COLO829 (cell line): ENCODE results near the gene SCG5.
"Not testable (repeated sequence)": the region's sequence is repeated elsewhere in the genome, so short reads cannot be mapped to it uniquely, and the experiment has no call there.

Source experiments
- DNase-seq: peaks from one replicate; pipeline ENCODE4 v3.0.0; 2012; ENCODE audit warnings: low spot score

The SCG5 gene, protein sequence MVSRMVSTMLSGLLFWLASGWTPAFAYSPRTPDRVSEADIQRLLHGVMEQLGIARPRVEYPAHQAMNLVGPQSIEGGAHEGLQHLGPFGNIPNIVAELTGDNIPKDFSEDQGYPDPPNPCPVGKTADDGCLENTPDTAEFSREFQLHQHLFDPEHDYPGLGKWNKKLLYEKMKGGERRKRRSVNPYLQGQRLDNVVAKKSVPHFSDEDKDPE

DNA sequence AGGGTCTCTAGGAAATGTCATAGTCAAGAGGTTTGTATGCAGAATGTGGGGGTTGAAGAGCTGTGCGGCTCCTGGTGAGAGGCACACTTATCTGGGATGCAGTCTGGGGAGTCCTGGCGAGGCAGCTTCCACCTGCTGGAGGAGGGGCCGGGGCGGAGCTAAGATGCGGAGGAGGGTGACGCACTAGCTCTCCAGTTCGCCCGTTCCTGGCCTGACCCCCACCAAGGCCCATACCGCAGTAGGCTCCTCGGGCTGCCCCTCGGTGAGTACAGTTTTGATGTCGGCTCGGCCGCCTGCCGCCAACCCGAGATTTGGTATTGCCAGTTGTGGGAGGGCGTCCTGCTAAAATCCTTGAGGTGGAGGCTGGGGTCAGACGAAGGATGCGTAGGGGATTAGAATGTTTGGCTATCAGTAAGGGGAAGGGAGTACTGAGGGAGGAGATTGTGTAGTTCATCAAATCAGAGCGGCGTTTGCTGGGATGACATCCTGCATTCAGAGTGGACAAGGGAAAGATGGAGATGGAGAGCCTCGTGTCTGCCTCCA lies at the start of gene SCG5:
Gene SCG5, plus strand, starts transcription at position 194 of the 543 bp plus-strand sequence. CDS start 1,883 bp downstream, outside the sequence.
- DNase-seq = no peak

DNA sequence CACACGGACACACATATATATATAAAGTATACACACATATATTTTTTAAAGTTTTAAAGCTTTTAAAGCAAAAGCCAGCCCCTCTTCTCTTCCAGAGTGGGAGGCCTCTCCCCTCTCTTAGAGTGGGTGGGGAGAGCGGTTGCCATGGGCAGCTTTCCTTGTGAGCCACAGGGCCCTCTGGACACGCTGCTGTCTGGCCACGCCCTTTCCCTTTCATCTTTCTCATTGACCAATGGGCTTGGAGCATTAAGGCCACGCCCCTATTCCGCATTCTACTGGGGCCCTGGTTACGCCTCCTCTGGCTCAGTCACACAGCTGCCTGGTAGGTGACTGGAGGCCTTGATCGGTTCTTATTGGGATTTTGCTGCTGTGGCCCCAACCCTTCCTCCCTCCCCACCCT lies 48.4 kb upstream of the SCG5 start, which contains the start of gene GOLGA8N:
Gene GOLGA8N, plus strand, starts transcription at position 306 of the 400 bp plus-strand sequence.
- DNase-seq = not testable (repeated sequence)

DNA sequence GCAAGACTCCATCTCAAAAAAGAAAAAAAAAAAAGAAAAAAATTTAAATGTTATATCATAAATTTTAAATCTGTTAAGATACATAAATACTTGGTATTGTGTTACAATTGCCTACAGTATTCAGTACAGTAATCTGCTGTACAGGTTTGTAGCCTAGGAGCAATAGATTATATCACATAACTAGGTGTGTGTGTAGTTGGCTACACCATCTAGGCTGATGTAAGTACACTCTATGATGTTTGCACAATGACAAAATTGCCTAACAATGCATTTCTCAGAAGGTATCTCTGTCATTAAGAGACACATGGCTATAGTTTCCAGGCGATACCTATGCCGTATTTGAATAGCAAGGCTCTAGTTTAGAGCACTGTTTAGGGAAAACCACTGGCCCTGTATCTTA lies 32.0 kb upstream of the SCG5 start:
- DNase-seq = not testable (repeated sequence)

DNA sequence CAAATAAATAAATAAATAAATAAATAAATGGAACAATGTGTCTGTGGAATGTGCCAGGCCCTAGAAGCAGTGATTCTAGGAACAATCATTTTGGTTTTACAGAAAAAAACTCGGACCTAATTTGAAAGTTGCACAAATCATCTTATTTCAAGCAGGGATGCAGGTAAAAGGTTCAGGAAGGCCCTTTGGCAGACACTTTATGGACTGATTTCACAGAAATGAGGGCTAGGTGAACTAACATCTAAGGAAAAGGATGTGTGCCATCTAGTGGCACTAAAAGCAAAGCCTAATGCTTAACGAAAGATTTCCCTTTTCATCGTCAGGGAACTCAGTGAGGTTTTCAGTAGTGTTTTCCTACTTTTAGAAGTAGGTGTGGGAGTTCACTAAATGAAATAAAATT lies 30.8 kb upstream of the SCG5 start:
- not testable (repeated sequence) for DNase-seq

DNA sequence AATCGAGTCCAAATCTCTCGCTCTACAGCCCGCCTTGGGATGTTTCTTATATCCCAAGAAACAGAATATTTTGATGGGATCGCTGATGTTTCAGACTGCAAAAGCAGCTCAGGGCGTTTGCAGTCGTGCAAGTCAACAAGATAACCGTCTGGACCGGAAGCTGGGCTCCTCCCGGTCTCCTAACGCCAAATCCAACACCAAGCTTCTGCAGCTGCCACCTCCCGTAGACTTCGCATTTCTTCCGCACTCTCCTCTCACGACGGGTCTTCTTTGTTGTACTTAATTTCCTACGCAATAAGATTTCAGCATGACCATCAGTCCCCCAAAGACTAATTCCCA lies 26.8 kb upstream of the SCG5 start:
- not testable (repeated sequence) for DNase-seq

DNA sequence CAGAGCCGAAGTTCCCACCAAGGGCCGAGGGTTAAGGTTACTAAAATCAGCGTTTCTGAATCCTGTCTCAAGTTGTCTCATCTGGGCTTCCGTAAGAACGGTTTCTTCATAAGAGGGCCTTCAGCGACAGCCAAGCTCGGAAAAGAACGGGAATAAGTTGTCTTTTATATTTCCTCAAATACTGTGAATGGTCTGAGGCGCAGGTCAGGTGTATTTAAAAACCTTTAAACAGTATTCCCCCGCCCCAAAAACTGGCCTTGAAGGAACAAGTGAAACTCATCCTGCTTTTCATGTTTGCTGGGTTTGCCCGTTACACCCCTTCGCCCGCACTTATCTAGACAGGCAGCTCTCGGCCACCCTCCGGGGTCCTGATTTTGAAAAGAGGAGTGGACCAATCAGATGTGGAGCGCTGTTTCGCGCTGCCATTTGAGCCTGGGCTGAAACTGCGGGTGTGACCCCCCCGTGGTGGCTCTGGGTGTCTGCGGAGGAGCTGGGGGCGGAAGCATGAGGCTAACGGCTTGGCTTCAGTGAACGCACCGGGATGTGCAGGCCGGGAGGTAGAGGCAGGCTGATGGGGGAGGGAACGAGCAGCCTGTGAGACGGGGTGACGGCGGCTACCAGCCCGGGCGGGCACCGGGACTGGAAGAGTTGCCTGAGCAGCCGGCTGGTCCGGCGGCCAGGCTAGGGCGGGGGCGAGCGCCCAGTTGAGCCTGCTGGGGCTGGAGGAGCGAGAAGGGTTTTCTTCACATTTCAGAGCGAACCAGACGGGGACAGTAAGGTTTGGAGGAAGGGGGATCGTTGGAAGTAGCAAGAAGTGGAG lies 26.2 kb upstream of the SCG5 start, which contains the start of gene ARHGAP11A:
Gene ARHGAP11A, plus strand, starts transcription at position 454 of the 820 bp plus-strand sequence. CDS start 708 bp downstream, outside the sequence.
- peak; percentile 43 for DNase-seq

DNA sequence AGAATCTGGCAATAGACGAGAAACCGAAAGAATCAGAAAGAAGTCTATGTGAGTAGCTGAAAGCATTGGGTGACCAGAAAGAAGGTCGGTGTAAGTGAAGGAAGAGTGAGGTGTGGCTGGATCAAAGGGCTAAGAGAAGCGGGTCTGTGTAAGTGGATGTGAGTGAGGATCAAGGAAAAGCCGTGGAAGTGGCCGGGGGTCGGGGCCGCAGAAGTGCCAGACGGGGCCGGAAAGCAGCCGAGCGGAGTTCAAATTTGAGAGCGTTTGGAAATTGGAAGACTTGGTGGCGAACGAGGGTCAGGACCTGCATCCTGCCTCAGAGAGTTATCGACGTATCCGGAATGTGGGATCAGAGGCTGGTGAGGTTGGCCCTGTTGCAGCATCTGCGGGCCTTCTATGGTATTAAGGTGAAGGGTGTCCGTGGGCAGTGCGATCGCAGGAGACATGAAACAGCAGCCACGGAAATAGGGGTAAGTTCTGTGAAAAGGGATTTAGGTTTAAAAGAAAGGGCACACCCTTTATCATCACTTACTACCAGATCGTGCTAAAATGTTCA lies 25.6 kb upstream of the SCG5 start:
- DNase-seq = not testable (repeated sequence)

DNA sequence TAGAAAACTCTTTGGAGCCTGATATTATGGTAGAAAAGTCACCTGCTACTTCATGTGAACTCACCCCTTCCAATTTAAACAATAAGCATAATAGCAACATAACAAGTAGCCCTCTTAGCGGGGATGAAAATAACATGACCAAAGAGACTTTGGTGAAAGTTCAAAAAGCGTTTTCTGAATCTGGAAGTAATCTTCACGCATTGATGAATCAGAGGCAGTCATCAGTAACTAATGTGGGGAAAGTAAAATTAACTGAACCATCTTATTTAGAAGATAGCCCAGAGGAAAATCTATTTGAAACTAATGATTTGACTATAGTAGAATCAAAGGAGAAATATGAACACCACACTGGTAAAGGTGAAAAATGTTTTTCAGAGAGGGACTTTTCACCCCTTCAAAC lies 5.1 kb upstream of the SCG5 start:
- DNase-seq = no peak

DNA sequence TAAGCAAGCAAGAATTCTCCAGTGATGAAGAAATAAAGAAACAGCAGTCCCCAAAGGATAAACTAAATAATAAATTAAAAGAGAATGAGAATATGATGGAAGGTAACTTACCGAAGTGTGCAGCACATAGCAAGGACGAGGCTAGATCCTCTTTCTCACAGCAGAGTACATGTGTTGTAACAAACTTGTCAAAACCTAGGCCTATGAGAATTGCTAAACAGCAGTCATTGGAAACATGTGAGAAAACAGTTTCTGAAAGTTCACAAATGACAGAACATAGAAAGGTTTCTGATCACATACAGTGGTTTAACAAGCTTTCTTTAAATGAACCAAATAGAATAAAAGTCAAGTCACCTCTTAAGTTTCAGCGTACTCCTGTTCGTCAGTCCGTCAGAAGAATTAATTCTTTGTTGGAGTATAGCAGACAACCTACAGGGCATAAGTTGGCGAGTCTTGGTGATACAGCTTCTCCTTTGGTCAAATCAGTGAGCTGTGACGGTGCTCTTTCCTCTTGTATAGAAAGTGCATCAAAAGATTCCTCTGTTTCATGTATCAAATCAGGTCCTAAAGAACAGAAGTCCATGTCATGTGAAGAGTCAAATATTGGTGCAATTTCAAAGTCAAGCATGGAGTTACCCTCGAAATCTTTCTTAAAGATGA lies 4.5 kb upstream of the SCG5 start:
- no peak for DNase-seq

DNA sequence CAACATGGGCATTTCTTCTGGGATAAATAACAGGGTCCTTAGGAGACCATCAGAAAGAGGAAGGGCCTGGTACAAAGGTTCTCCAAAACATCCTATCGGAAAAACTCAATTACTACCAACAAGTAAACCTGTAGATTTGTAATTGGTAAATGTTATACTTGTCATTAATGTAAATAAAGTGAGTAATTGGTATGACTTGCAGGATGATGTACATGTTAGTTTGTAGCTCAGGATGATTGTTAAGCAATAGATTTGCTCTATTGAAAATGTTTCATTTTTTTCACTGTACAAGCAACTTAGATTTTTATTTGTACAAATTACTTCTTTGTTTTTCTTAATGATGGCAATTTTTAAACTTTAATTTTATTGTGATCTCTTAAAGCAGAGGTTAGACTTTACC lies 3.8 kb upstream of the SCG5 start:
- DNase-seq = no peak

DNA sequence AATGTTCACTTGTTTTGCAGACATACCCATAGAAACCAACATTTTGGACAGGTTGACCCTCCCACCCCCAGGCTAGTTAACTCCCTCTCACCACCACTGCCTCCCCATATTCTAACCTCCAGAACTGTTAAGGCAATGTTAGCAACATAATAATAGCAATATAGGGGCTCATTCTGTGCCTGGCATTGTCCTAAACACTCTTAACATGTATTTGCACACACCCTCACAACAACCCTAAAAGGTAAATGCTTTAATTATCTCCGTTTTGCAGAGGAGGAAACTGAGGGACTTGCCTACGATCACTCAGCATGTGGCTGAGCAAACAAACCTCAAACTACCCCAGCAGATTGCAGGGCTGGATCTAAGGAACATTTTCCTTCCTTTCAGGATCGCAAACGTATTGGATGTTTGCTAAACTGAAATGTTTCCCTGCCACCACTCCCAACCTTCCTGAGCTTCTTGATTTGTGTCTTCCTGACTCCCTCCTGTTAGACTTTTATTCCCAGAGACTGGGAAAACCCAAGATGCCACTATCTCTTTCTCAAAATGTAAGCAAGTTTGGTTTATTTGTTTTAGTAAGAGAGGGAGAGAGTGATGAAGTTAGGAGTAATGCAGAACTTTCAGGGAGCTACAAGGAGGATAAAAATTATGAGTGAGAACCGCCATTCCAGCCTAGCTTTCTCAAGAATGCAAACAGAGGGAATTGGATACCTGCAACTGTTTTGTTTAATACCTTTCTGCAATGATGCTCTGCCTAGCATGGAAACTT lies 1.3 kb downstream of the SCG5 start:
- DNase-seq = no peak

DNA sequence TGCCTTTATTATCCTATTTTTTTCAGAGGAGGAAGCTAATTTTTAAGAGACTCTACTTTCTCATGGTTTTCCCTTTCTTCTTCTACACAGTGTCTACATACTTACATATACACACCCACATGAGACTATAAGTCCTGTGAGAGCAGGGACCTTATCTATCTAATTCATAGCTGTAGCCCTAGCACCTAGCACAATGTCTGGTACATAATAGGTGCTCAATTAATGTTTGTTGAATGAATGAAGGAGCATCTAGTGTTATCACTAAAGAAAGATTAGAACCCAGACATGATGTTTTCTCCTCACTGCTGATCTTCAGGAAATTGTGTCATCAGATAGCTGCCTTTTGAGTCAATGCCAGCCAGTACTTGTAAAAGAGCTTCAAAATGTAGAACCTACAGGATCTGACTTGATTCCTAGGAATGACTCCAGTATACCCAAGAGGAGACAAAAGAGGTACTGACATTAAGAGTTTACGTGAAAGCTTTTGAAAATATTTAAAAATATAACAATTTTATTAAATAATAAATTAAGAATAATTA lies 2.5 kb downstream of the SCG5 start:
- no peak for DNase-seq

DNA sequence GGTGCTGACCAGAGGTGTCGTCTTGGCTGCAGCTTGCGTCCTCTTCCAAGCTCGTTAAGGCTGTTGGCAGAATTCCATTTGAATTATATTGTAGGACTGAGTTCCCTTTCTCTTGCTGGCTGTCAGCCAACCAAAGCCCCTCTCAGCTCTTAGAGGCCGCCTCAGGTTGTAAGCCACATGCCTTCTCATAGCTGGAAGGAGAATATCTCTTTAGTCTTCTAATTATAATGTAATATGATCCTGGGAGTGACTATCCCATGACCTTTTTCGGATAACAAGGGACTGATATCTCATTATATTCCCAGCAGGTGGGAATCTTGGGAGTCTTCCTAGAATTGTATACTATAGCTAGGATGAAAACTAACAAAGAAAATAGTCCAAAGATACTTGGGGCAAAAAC lies 4.8 kb downstream of the SCG5 start:
- no peak for DNase-seq

DNA sequence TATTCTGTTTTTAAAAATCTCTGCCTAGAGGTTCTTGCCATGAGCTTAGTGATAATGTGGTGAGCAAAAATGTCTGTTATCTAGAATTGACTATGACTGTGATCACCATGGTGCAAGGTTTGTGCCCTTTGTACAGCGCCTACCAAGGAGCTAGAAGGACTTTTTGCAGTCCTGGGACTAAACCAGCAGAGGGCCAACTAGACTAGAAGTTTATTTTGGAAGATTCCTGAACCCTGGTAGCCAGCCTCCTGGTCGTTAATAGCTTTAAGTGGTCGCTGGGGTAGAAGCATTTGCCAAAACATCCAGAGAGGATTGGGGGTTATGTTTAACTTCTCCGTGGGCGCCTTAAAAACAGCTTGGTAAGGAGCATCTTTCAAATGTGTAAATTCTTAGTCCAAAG lies 7.8 kb downstream of the SCG5 start:
- DNase-seq = no peak

DNA sequence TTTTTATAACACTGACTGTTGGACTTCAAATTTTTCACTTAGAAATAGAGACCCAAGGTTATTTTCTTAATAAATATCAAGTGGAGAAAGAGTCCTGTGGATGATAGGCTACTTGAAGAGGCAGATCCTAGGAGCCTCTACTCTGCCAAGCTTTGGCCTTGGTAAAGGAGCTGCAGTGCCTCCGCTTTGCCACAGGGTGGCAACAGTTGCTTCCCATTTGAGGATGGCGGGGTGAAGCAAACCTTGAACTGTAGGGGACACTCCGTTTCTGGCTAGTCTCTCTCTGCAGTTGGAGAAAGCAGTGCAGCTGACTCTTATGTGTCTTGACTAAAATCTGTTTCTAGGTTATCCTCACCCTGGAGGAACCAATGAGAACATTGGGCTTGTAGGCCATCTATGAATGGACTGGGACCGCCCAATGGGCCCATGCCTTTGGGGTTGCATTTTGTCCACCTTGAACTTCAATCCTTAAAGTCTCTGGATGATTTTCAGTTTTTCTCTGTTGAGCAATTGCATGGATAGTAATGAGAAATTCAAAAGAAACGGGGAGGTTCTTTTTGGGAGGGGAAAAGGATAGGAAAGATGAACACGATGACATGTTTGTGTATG lies 9.8 kb downstream of the SCG5 start:
- peak; percentile 66 for DNase-seq

DNA sequence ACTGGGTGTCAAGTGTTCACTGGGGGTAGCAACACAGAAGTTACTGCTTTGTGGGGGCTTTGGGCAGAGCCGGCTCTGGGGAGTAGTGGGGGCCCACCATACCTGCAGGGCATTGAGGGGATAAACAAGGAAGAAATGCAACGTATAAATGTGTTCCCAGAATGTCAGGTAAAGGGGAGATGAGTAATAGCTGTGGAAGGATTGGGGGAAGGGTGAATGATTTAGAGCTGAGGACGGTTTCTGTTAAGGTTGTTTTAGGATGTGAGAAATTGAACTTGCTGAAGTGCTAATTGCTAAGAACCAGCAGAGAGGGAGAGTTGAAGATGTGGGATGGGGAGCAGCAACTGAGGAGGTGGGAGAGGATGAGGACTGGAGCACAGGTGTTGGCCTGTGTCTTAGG lies 10.7 kb downstream of the SCG5 start:
- no peak for DNase-seq

DNA sequence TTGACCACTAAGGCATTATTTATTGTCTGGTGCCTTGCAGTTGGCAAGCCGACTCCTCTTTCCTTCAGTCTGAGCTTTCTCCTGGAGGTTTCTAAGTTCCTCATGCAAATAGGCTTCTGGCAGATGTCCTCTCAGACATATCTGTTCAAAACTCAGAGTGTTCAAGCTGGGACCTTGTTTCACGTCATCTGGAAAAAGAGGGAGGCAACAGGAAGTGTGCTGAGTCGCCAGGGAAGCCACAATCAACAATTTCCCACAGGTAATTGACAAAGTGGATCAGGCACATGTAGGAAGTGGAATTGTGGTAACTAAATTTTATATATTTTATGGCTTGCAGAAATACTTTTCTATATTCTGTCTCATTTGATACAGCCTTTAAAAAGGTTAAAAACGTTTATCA lies 14.6 kb downstream of the SCG5 start:
- DNase-seq = no peak

DNA sequence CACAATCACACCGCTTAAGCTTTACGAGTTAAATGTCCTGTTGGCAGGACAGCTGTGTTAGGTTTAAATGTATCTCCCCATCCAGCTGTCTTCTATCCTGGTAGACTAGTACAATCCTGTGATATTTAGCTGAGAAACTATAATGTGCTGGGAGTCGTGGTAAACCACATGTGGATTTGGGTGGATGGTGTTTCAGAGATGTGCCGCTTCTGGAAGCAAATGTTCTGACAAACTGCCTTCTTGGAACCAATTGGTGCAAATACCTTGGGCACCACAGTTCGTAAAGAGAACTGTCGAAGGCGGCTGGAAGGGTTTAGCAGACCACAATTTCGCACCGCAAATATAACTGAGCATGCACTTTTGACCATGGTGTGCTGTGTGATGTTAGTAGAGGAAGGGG lies 15.0 kb downstream of the SCG5 start:
- no peak for DNase-seq

DNA sequence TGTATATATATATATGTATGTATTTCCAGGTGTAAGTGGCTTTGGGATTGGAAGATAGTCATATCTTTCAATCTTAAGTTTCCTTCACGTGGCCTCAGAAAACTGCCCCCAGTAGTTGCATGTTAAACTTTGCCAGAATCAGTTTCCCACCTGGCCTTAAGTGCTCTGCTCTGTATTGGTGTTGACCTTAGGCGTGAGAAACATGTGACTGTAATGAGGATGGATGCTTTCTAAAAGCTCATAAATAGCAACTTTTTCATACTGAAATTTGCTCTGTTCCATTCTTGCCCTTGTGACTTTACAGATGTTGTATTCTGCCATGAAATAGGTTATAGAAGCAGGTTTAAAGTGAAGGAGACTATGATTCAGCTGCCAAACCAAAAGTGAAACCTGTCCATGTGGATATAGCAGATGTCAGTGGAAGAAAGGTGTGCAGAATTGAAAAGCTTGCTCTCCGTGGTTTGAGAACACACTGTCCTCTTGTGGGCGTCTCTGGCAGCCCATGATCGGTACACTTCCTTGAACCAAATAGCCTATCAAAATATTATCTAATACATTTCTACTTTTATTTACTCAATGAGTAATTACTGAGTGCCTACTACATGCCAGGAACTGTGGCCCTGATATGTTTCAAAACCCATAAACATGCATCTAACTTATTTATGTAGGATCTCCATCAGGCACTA lies 15.8 kb downstream of the SCG5 start:
- DNase-seq = no peak

DNA sequence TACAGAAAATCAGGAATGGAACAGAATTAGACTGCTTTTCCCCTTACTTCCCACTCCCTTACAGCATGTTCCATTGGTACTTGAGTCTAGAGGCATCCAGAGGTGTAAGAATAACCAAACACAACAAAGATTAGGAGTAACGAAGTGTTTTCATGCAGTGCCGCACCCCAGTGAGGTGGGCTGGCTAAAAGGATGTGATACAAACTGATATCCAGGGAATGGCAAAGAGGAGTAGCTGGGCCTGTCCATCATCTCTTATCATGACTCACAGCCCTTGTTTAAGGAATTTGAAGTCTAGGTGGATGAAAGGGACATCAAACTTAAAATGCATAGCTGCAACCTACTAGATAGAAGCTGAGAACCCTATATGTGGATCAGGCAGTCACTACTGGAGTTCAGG lies 16.4 kb downstream of the SCG5 start:
- no peak for DNase-seq
